Measurements from ENCODE around the gene CHPF2. TPM values are rescaled to one million over a fixed set of nuclear protein-coding genes. Genes with fewer than 3 reads are reported as not detected.

The CHPF2 gene
- total RNA-seq, 1 donor: 83.2 TPM

- Histone ChIP-seq H3K4me1 (ENCODE audit: insufficient read depth, low read length) (peaks cover 4% of the 10 kb centered on the region), H3K36me3 (ENCODE audit: insufficient read depth, low read length) (no peaks in the 10 kb centered on the region), H3K79me2 (ENCODE audit: insufficient read depth, low read length) (no peaks in the 10 kb centered on the region), H2AFZ (ENCODE audit: low read length) (no peak overlapping the region), H4K20me1 (ENCODE audit: insufficient read depth, low read length) (no peaks in the 10 kb centered on the region), H3K4me3 (ENCODE audit: insufficient read depth, low read length) (no peak overlapping the region), H3K27me3 (ENCODE audit: insufficient read depth, low read length) (peaks cover 18% of the 10 kb centered on the region), H3K4me2 (ENCODE audit: insufficient read depth, low read length) (no peak overlapping the region), H3K9me3 (ENCODE audit: low read depth, low read length) (no peaks in the 10 kb centered on the region), H3K27ac (ENCODE audit: low read depth, low read length) (no peak overlapping the region)
- TF ChIP-seq CTCF (IDR thresholded peaks at IDR 0.05; ENCODE audit: extremely low read depth, low read depth, low read length): no peak
- DNase-seq (ENCODE audit: insufficient read length, low spot score, missing footprints): no peak
Observed at GRCh38 chr7:151279868-151280267, 47.6 kb downstream of the CHPF2 start.

- Histone ChIP-seq H3K36me3 (ENCODE audit: insufficient read depth, low read length) (no peaks in the 10 kb centered on the region), H3K4me2 (ENCODE audit: insufficient read depth, low read length) (no peak overlapping the region), H2AFZ (ENCODE audit: low read length) (no peak overlapping the region), H3K27me3 (ENCODE audit: insufficient read depth, low read length) (peaks cover 18% of the 10 kb centered on the region), H3K4me1 (ENCODE audit: insufficient read depth, low read length) (peaks cover 4% of the 10 kb centered on the region), H3K4me3 (ENCODE audit: insufficient read depth, low read length) (no peak overlapping the region), H3K27ac (ENCODE audit: low read depth, low read length) (no peak overlapping the region), H4K20me1 (ENCODE audit: insufficient read depth, low read length) (no peaks in the 10 kb centered on the region), H3K79me2 (ENCODE audit: insufficient read depth, low read length) (no peaks in the 10 kb centered on the region), H3K9me3 (ENCODE audit: low read depth, low read length) (no peaks in the 10 kb centered on the region)
- TF ChIP-seq CTCF (IDR thresholded peaks at IDR 0.05; ENCODE audit: extremely low read depth, low read depth, low read length): no peak
- no peak for DNase-seq (ENCODE audit: insufficient read length, low spot score, missing footprints)
Observed at GRCh38 chr7:151280388-151281019, 48.2 kb downstream of the CHPF2 start.

- Histone ChIP-seq H3K27me3 (ENCODE audit: insufficient read depth, low read length) (peaks cover 26% of the 10 kb centered on the region), H3K36me3 (ENCODE audit: insufficient read depth, low read length) (no peaks in the 10 kb centered on the region), H3K27ac (ENCODE audit: low read depth, low read length) (no peak overlapping the region), H3K4me1 (ENCODE audit: insufficient read depth, low read length) (peaks cover 4% of the 10 kb centered on the region), H3K9me3 (ENCODE audit: low read depth, low read length) (no peaks in the 10 kb centered on the region), H4K20me1 (ENCODE audit: insufficient read depth, low read length) (no peaks in the 10 kb centered on the region), H3K4me2 (ENCODE audit: insufficient read depth, low read length) (no peak overlapping the region), H2AFZ (ENCODE audit: low read length) (no peak overlapping the region), H3K79me2 (ENCODE audit: insufficient read depth, low read length) (no peaks in the 10 kb centered on the region), H3K4me3 (ENCODE audit: insufficient read depth, low read length) (no peak overlapping the region)
- TF ChIP-seq CTCF (IDR thresholded peaks at IDR 0.05; ENCODE audit: extremely low read depth, low read depth, low read length): no peak
- DNase-seq (ENCODE audit: insufficient read length, low spot score, missing footprints): no peak
Observed at GRCh38 chr7:151281686-151282085, 49.4 kb downstream of the CHPF2 start.

- H2AFZ ChIP-seq (ENCODE audit: low read length): no peak overlapping the region
Observed at GRCh38 chr7:151282111-151282510, 49.8 kb downstream of the CHPF2 start.

More at GRCh38 chr7:151282111-151282510, 49.8 kb downstream of the CHPF2 start:
- H3K36me3 ChIP-seq (ENCODE audit: insufficient read depth, low read length): no peaks in the 10 kb centered on the region
- H3K4me2 ChIP-seq (ENCODE audit: insufficient read depth, low read length): no peak overlapping the region
- H3K9me3 ChIP-seq (ENCODE audit: low read depth, low read length): no peaks in the 10 kb centered on the region
- no peak for TF ChIP-seq CTCF (IDR thresholded peaks at IDR 0.05; ENCODE audit: extremely low read depth, low read depth, low read length)
- no peak overlapping the region for H3K27ac ChIP-seq (ENCODE audit: low read depth, low read length)
- no peak overlapping the region for H3K4me3 ChIP-seq (ENCODE audit: insufficient read depth, low read length)
- DNase-seq (ENCODE audit: insufficient read length, low spot score, missing footprints): no peak
- peaks cover 30% of the 10 kb centered on the region for H3K27me3 ChIP-seq (ENCODE audit: insufficient read depth, low read length)
- H4K20me1 ChIP-seq (ENCODE audit: insufficient read depth, low read length): no peaks in the 10 kb centered on the region
- peaks cover 4% of the 10 kb centered on the region for H3K4me1 ChIP-seq (ENCODE audit: insufficient read depth, low read length)
- no peaks in the 10 kb centered on the region for H3K79me2 ChIP-seq (ENCODE audit: insufficient read depth, low read length)
